MCF 10A (cell line): ENCODE data around the gene SUPT6H. TPM values are rescaled to one million over a fixed set of nuclear protein-coding genes. Genes with fewer than 3 reads are reported as not detected.
A peak's percentile ranks its signal among the peaks of the same experiment; 100 is the strongest.
"Not testable (repeated sequence)": the region's sequence is repeated elsewhere in the genome, so short reads cannot be mapped to it uniquely, and the experiment has no call there.

ENCODE experiments used
- BruUV-seq: library from RNA; stranded (reverse); fragments of 400-500 nt; replicated peaks from 2 replicates; lab custom pipeline; 2021; lab: Mats Ljungman, UMichigan
- CTCF ChIA-PET: fragments of 300-600 bp; sonication (Branson Sonifier 250); formaldehyde crosslinking; extraction: SDS; loops from one replicate; lab custom pipeline; 2021; ENCODE audit warnings: antibody characterized with exemption, inconsistent platforms; lab: Yijun Ruan, JAX
- POLR2A ChIA-PET: fragments of 300-600, 350-650 bp; sonication (Branson Sonifier 250); formaldehyde crosslinking; extraction: SDS; loops from one replicate; lab custom pipeline; 2020; ENCODE audit warnings: antibody characterized with exemption, inconsistent platforms; lab: Yijun Ruan, JAX
- DNase-seq: peaks from one replicate; pipeline ENCODE4 v3.0.0-alpha.2; 2018; ENCODE audit not compliant: unreplicated experiment
- H3K27ac Mint-ChIP-seq: one replicate; pipeline ENCODE4 v1.8.0; 2022; ENCODE audit warnings: mild to moderate bottlenecking, low read depth, mixed read lengths; ENCODE audit not compliant: unreplicated experiment
- H3K27me3 Mint-ChIP-seq: one replicate; pipeline ENCODE4 v1.8.0; 2022; ENCODE audit warnings: mixed read lengths; ENCODE audit not compliant: insufficient read depth, unreplicated experiment
- H3K36me3 Mint-ChIP-seq: one replicate; pipeline ENCODE4 v1.8.0; 2022; ENCODE audit warnings: mild to moderate bottlenecking, moderate library complexity, mixed read lengths; ENCODE audit not compliant: insufficient read depth, unreplicated experiment
- H3K4me1 Mint-ChIP-seq: one replicate; pipeline ENCODE4 v1.8.0; 2022; ENCODE audit warnings: mixed read lengths; ENCODE audit not compliant: insufficient read depth, unreplicated experiment
- H3K4me3 Mint-ChIP-seq: one replicate; pipeline ENCODE4 v1.8.0; 2022; ENCODE audit warnings: mild to moderate bottlenecking, moderate library complexity, mixed read lengths; ENCODE audit not compliant: unreplicated experiment
- H3K9me3 Mint-ChIP-seq: one replicate; pipeline ENCODE4 v1.8.0; 2022; ENCODE audit warnings: mixed read lengths; ENCODE audit not compliant: unreplicated experiment
- CTCF ChIP-seq: fragments of 200-600 bp; IDR thresholded peaks from one replicate; pipeline ENCODE4 v1.8.0; 2022; ENCODE audit warnings: antibody characterized with exemption, mild to moderate bottlenecking; ENCODE audit not compliant: unreplicated experiment
- intact Hi-C: fragments of 100-400 bp; cut with micrococcal nuclease; formaldehyde crosslinking; loops from 2 replicates; pipeline ENCODE4 v1.14.1; 2022
- total RNA-seq: library from RNA; stranded (reverse); gene quantifications from 2 replicates; pipeline ENCODE4 v1.2.3, GENCODE V29; 2022

The SUPT6H gene
- total RNA-seq, 1 experiment from 2014 or later: 81.7 TPM

- H3K4me3 Mint-ChIP-seq, BruUV-seq, H3K27ac Mint-ChIP-seq, DNase-seq, H3K9me3 Mint-ChIP-seq, H3K27me3 Mint-ChIP-seq, CTCF ChIA-PET, intact Hi-C loops, POLR2A ChIA-PET: not testable (repeated sequence)
- Mint-ChIP-seq H3K4me1 (peaks cover 25% of the 10 kb centered on the region), H3K36me3 (peaks cover 32% of the 10 kb centered on the region)
These were observed 3.1 kb upstream of the SUPT6H start for GRCh38 chr17:28658766-28659496.

GRCh38 chr17:28659497-28659881 lies 2.5 kb upstream of the SUPT6H start:
- Mint-ChIP-seq H3K4me3 (peak overlapping the region; percentile 88), H3K4me1 (peaks cover 31% of the 10 kb centered on the region), H3K36me3 (peaks cover 30% of the 10 kb centered on the region), H3K27ac (peak overlapping the region; percentile 96)
- H3K9me3 Mint-ChIP-seq, DNase-seq, H3K27me3 Mint-ChIP-seq, CTCF ChIA-PET, BruUV-seq, intact Hi-C loops: not testable (repeated sequence)
- POLR2A ChIA-PET: interaction anchor here (5.7 kb wide), 1 partner anchor 11 kb away, joined by 208 read pairs; the partner anchor contains the start of gene BLTP2

- peak overlapping the region; percentile 88 for H3K4me3 Mint-ChIP-seq
- peaks cover 47% of the 10 kb centered on the region for H3K4me1 Mint-ChIP-seq
- intact Hi-C loops: no loop called here
- no peaks in the 10 kb centered on the region for H3K27me3 Mint-ChIP-seq
- CTCF ChIA-PET: interaction anchor here (0.6 to 3.3 kb wide), 5 partner anchors 13 to 71 kb away, joined by 3 to 25 read pairs (median 4); partner anchors contain the start of gene BLTP2
- H3K27ac Mint-ChIP-seq: peak overlapping the region; percentile 96
- peaks cover 43% of the 10 kb centered on the region for H3K36me3 Mint-ChIP-seq
- H3K9me3 Mint-ChIP-seq: no peaks in the 10 kb centered on the region
- POLR2A ChIA-PET: interaction anchor here (0.6 to 5.7 kb wide), 22 partner anchors 10 to 289 kb away, joined by 3 to 208 read pairs (median 9); partner anchors contain the start of genes ALDOC, BLTP2, FAM222B and NEK8
- BruUV-seq: TSS peak; percentile 59
- DNase-seq: no peak
- no peak for TF ChIP-seq CTCF
These were observed 473 bp downstream of the SUPT6H start for GRCh38 chr17:28662527-28662829.

GRCh38 chr17:28663723-28664122 lies 1.7 kb downstream of the SUPT6H start:
- TF ChIP-seq CTCF: no peak
- POLR2A ChIA-PET: interaction anchor here (0.6 to 5.7 kb wide), 8 partner anchors 15 to 286 kb away, joined by 3 to 208 read pairs (median 16); partner anchors contain the start of genes ALDOC, BLTP2, NEK8 and PROCA1
- peak overlapping the region; percentile 96 for H3K27ac Mint-ChIP-seq
- no peaks in the 10 kb centered on the region for H3K27me3 Mint-ChIP-seq
- H3K4me3 Mint-ChIP-seq: peak overlapping the region; percentile 88
- BruUV-seq: no TSS peak
- no peaks in the 10 kb centered on the region for H3K9me3 Mint-ChIP-seq
- intact Hi-C loops: no loop called here
- peaks cover 51% of the 10 kb centered on the region for H3K4me1 Mint-ChIP-seq
- H3K36me3 Mint-ChIP-seq: peaks cover 49% of the 10 kb centered on the region
- no peak for DNase-seq
- CTCF ChIA-PET: interaction anchor here (0.6 to 1.9 kb wide), 2 partner anchors 12 to 231 kb away, joined by 3 to 4 read pairs; no protein-coding TSS in a partner anchor

- TF ChIP-seq CTCF: no peak
- CTCF ChIA-PET: interaction anchor here (1.1 kb wide), 1 partner anchor 9 kb away, joined by 6 read pairs; no protein-coding TSS in a partner anchor
These were observed 4.0 kb downstream of the SUPT6H start for GRCh38 chr17:28665994-28666393.

More at GRCh38 chr17:28665994-28666393, 4.0 kb downstream of the SUPT6H start:
- H3K27me3 Mint-ChIP-seq: no peaks in the 10 kb centered on the region
- POLR2A ChIA-PET: interaction anchor here (0.6 to 0.8 kb wide), 4 partner anchors 21 to 495 kb away, joined by 3 to 4 read pairs (median 3); partner anchors contain the start of genes BLTP2 and RPL23A
- H3K4me1 Mint-ChIP-seq: peaks cover 42% of the 10 kb centered on the region
- no peaks in the 10 kb centered on the region for H3K9me3 Mint-ChIP-seq
- DNase-seq: no peak
- H3K4me3 Mint-ChIP-seq: no peak overlapping the region
- H3K27ac Mint-ChIP-seq: no peak overlapping the region
- intact Hi-C loops: no loop called here
- H3K36me3 Mint-ChIP-seq: peaks cover 62% of the 10 kb centered on the region
- BruUV-seq: no TSS peak
